ENCODE data around the gene TMEM242.

The TMEM242 gene

GRCh38 chr6:157245436-157245835 is 77.9 kb downstream of the TMEM242 start:
- DNase-seq: no peak

- DNase-seq: no peak
Measured at GRCh38 chr6:157244780-157245179, 78.5 kb downstream of the TMEM242 start.

GRCh38 chr6:157244175-157244574 is 79.1 kb downstream of the TMEM242 start:
- no peak for DNase-seq

- DNase-seq: no peak
Measured at GRCh38 chr6:157242791-157243190, 80.5 kb downstream of the TMEM242 start.

GRCh38 chr6:157240960-157241311 is 82.4 kb downstream of the TMEM242 start:
- DNase-seq: no peak

GRCh38 chr6:157240059-157240959 is 83.0 kb downstream of the TMEM242 start:
- DNase-seq: no peak

- DNase-seq: no peak
Measured at GRCh38 chr6:157239671-157240058, 83.7 kb downstream of the TMEM242 start.

All from NCI-H510A (cell line).